BJ (cell line): ENCODE results near the gene AMN. TPM values are rescaled to one million over a fixed set of nuclear protein-coding genes. Genes with fewer than 3 reads are reported as not detected.

Experiments used
- CTCF ChIA-PET: fragments of 350-600 bp; formaldehyde crosslinking; extraction: SDS; loops from one replicate; lab custom pipeline; 2021; ENCODE audit warnings: antibody characterized with exemption, inconsistent platforms; lab: Yijun Ruan, JAX
- POLR2A ChIA-PET: fragments of 300-600 bp; sonication (Branson Sonifier 250); formaldehyde crosslinking; extraction: SDS; loops from one replicate; lab custom pipeline; 2021; ENCODE audit warnings: antibody characterized with exemption; lab: Charles Lee
- DNase-seq: peaks from one replicate; pipeline ENCODE4 v3.0.0-alpha.2; 2011; ENCODE audit warnings: low read depth
- H3K27me3 ChIP-seq: 2 replicates; pipeline ENCODE4 v1.6.0; 2011; ENCODE audit warnings: low read length; ENCODE audit not compliant: control insufficient read depth, insufficient read depth
- H3K36me3 ChIP-seq: 2 replicates; pipeline ENCODE4 v1.5.1; 2011; ENCODE audit warnings: low read length; ENCODE audit not compliant: control insufficient read depth, insufficient read depth
- H3K4me3 ChIP-seq: 2 replicates; pipeline ENCODE4 v1.5.1; 2011; ENCODE audit warnings: low read depth, mild to moderate bottlenecking, control low read depth, low read length
- polyA plus RNA-seq: library from polyadenylated mRNA; depleted of rRNA; stranded (reverse); fragments of >200 nt; gene quantifications from 2 replicates; pipeline ENCODE4 v1.2.3, GENCODE V29; 2011
- TF ChIP-seq, protein P1 (sequence below): IDR thresholded peaks from 2 replicates; pipeline ENCODE4 v1.5.1; 2011; ENCODE audit warnings: low read depth, mild to moderate bottlenecking, control low read depth, inconsistent platforms, low read length, moderate library complexity; ENCODE audit not compliant: insufficient read depth

AMN gene
- polyA plus RNA-seq, 1 experiment, result 0.17 TPM

DNA sequence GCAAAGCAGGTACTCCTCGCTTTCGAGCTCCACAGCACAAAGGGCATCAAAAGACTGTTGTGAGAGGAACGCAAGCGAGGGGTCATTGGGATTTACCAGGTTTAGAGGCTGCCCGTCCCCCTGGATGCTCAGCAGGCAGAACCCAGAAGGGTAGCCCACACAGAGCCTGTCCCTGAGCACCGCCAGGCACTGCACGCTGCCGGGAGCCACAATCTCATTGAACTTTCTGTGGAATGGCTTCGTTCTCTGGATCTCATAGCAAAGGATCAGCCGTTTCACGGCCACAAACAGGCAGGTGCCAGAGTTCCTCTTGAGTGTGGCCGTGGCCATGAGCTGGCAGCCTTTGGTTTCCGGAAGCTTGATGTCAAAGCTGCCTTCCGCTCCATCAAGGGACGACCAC lies 21.5 kb downstream of the AMN start:
- no peak for DNase-seq
- ChIA-PET CTCF (interaction anchor here (1.3 kb wide), 1 partner anchor 170 kb away, joined by 4 read pairs; no protein-coding TSS in a partner anchor), POLR2A (interaction anchor here (0.8 kb wide), 1 partner anchor 13 kb away, joined by 3 read pairs; no protein-coding TSS in a partner anchor)
- Histone ChIP-seq H3K36me3 (peaks cover 61% of the 10 kb centered on the region), H3K27me3 (no peaks in the 10 kb centered on the region), H3K4me3 (no peak overlapping the region)
- TF ChIP-seq, protein P1, sequence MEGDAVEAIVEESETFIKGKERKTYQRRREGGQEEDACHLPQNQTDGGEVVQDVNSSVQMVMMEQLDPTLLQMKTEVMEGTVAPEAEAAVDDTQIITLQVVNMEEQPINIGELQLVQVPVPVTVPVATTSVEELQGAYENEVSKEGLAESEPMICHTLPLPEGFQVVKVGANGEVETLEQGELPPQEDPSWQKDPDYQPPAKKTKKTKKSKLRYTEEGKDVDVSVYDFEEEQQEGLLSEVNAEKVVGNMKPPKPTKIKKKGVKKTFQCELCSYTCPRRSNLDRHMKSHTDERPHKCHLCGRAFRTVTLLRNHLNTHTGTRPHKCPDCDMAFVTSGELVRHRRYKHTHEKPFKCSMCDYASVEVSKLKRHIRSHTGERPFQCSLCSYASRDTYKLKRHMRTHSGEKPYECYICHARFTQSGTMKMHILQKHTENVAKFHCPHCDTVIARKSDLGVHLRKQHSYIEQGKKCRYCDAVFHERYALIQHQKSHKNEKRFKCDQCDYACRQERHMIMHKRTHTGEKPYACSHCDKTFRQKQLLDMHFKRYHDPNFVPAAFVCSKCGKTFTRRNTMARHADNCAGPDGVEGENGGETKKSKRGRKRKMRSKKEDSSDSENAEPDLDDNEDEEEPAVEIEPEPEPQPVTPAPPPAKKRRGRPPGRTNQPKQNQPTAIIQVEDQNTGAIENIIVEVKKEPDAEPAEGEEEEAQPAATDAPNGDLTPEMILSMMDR, result no peak

DNA sequence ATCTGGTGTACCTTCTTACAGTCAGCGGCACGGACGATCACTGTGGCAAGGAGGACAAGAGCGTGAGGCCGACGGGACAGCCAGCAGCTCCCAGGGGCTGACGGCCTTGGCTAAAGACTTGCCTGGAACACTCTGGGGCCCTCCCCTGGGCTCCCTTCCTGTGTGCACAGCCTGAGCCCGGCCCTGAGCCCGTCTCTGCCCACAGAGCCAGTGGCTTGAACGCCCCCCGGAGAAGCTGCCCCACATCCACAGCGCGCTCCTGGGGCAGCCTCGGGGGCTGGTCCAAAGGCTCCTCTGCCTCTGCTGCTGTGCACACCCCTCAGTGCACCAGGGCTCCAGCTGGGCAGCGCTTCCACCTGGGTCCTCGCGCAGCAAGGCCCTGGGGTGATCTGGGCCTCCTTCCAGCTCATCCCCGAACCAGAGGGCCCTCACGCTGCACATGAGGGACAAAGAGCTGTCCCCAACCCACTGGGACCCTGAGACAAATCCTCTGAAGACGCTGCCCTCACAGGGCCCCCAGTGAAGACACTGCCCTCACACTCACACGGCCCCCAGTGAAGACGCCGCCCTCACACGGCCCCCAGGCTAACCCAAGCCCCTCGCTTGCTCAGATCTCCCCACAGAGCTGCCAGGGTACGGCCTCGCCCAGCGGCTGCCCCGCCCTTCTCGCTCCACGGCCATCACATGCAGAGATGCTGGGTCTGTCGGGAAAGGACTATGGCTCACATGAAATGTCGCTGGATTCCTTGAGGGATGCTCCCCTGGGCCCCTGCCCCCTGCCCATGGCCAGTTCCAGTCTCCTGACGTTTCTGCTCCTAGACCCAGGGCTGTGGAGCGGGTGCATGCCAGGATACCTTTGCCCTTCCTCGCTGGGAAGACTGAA lies 22.2 kb downstream of the AMN start:
- DNase-seq, result no peak
- ChIA-PET POLR2A (no interaction called here), CTCF (interaction anchor here (1.3 kb wide), 1 partner anchor 171 kb away, joined by 4 read pairs; no protein-coding TSS in a partner anchor)
- Histone ChIP-seq H3K36me3 (peaks cover 60% of the 10 kb centered on the region), H3K27me3 (no peaks in the 10 kb centered on the region), H3K4me3 (no peak overlapping the region)
- TF ChIP-seq, protein P1, result no peak

DNA sequence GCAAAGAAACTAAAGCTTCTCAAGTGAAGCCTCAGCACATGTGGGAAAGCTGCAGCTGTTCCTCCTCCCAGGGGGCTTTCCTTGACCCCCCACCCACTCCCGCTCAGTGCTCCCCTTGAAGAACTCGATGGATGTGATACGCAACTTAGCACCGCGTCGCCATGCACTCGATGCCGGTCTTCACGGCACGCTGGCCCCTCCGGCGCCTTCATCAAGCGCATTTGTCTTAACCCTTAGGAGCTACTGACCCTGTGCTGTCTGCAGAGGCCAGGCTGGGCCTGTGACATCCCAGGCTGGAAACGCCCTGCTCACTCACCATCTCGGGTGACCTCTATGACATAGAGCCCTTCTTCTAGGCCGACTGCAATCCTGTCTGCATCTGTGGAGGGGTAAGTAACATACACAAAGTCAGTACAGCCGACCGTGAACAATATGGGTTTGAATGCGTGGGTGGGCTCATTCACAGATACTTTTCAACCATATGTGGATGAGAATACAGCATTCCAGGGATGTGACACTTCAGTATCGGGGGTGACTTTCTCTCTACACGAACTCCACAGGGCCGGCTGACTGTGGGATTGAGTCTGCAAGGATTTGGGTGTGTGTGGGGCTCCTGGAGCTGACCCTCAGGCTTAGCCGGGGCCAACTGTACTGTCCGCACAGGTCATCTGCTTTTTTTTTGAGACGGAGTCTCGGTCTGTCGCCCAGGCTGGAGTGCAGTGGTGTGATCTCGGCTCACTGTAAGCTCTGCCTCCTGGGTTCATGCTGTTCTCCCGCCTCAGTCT lies 23.1 kb downstream of the AMN start:
- DNase-seq, result no peak
- CTCF ChIA-PET, result interaction anchor here (1.2 to 1.3 kb wide), 2 partner anchors 9 to 171 kb away, joined by 3 to 4 read pairs; no protein-coding TSS in a partner anchor
- TF ChIP-seq, protein P1, result no peak
- Histone ChIP-seq H3K27me3 (no peaks in the 10 kb centered on the region), H3K36me3 (peaks cover 62% of the 10 kb centered on the region), H3K4me3 (no peak overlapping the region)
- POLR2A ChIA-PET, result no interaction called here

DNA sequence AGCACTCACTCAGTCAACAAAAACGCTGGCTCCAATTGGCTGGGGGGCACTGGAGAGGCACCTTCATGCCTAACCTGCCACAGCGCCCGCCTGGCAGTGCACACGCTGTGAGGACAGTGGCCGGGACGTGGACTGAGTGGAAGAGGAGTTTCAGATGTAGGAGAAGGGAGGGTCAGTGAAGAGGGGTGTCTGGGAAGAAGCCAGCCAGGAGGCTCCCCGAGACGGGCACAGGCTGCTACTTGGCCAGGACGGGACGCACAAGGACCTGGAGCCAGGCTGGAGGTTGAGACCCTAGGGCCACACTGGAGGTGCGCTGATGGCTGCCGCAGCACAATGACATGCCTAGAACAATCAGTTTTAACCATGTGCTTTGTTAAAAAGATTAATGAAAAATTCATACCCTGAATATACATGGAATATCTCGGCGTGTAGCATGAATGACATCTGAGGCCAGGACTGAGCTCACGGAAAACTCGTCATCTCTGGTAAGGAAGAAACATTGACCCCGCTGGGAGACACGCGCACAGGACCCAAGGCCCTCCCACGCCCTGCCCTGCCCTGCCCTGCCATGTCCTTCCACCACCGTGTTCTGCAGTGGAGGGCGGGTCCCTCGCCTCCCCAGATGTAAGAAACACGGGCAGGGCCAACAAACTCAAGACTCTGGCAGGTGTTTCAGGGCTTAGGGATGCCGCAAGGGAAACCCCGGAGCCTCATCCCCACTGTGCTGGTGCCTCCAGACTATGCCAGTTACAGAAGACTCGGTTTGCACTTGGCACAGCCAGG lies 25.0 kb downstream of the AMN start:
- H3K36me3 ChIP-seq, result peaks cover 57% of the 10 kb centered on the region
- H3K4me3 ChIP-seq, result no peak overlapping the region
- TF ChIP-seq, protein P1, result no peak
- CTCF ChIA-PET, result no interaction called here
- H3K27me3 ChIP-seq, result no peaks in the 10 kb centered on the region
- POLR2A ChIA-PET, result no interaction called here
- DNase-seq, result no peak
